A549 (cell line): Measurements from ENCODE around the gene RPP21. TPM values are rescaled to one million over a fixed set of nuclear protein-coding genes. Genes with fewer than 3 reads are reported as not detected.

Experiments used
- polyA plus RNA-seq, 4 experiments: library from polyadenylated mRNA; depleted of rRNA in 3 of 4; stranded (reverse); fragments of >200 nt; fragmentation: RNase III in 1 of 4; extraction: RNeasy Plus Mini Kit Qiagen cat#74134 plus additional on column Dnase treatment in 1 of 4; gene quantifications; 2 replicates in 3 of 4; 3 replicates in 1 of 4; pipeline ENCODE4 v1.2.3, GENCODE V29; 2011 to 2017
- small RNA-seq, 6 experiments: library from RNA; depleted of rRNA; stranded (forward); fragments of <200 nt; gene quantifications; one replicate each; pipeline ENCODE3, GENCODE V24; 2012

Gene RPP21
- polyA plus RNA-seq, 2 of the 4 experiments (the other 2 are of a cell fraction), result 33.6 to 54.8 TPM

Small RNA genes lying within 50 kb of the gene (small RNA-seq; reads per million reads assigned to genes)
- 0 reads per million in 6 experiments for gene HLA-N

Other genes starting within 250 kb of the RPP21 start
- 2.9 and 4.0 TPM in 2 replicates for gene TRIM31, start 232.1 kb upstream of the RPP21 start, polyA plus RNA-seq (2011; rRNA removed)
- 3.1 to 3.3 TPM (median 3.2 TPM) in 3 replicates for gene TRIM31, start 232.1 kb upstream of the RPP21 start, polyA plus RNA-seq (2017; fragmentation: RNase III; extraction: RNeasy Plus Mini Kit Qiagen cat#74134 plus additional on column Dnase treatment)
- 0.05 and 0.07 TPM in 2 replicates for gene TRIM40, start 209.0 kb upstream of the RPP21 start, polyA plus RNA-seq (2011; rRNA removed)
- gene TRIM40, start 209.0 kb upstream of the RPP21 start, polyA plus RNA-seq (2017; fragmentation: RNase III; extraction: RNeasy Plus Mini Kit Qiagen cat#74134 plus additional on column Dnase treatment), result 0.05 TPM in 1 of 3 replicates, not detected in the others
- 0.09 and 0.12 TPM in 2 replicates for gene TRIM10, start 183.9 kb upstream of the RPP21 start, polyA plus RNA-seq (2011; rRNA removed)
- 0.03 TPM in 2 of 3 replicates, not detected in the other for gene TRIM10, start 183.9 kb upstream of the RPP21 start, polyA plus RNA-seq (2017; fragmentation: RNase III; extraction: RNeasy Plus Mini Kit Qiagen cat#74134 plus additional on column Dnase treatment)
- 0.08 and 0.37 TPM in 2 replicates for gene TRIM15, start 181.6 kb upstream of the RPP21 start, polyA plus RNA-seq (2011; rRNA removed)
- 0.04 to 0.09 TPM (median 0.08 TPM) in 3 replicates for gene TRIM15, start 181.6 kb upstream of the RPP21 start, polyA plus RNA-seq (2017; fragmentation: RNase III; extraction: RNeasy Plus Mini Kit Qiagen cat#74134 plus additional on column Dnase treatment)
- gene TRIM26, start 131.8 kb upstream of the RPP21 start, polyA plus RNA-seq (2011; rRNA removed), result 23.3 and 30.4 TPM in 2 replicates
- gene TRIM26, start 131.8 kb upstream of the RPP21 start, polyA plus RNA-seq (2017; fragmentation: RNase III; extraction: RNeasy Plus Mini Kit Qiagen cat#74134 plus additional on column Dnase treatment), result 28.2 to 31.1 TPM (median 30.4 TPM) in 3 replicates
- 5.3 and 7.1 TPM in 2 replicates for gene TRIM39, start 18.2 kb upstream of the RPP21 start, polyA plus RNA-seq (2011; rRNA removed)
- 7.1 to 9.1 TPM (median 8.1 TPM) in 3 replicates for gene TRIM39, start 18.2 kb upstream of the RPP21 start, polyA plus RNA-seq (2017; fragmentation: RNase III; extraction: RNeasy Plus Mini Kit Qiagen cat#74134 plus additional on column Dnase treatment)
- gene HLA-E, start 144.4 kb downstream of the RPP21 start, polyA plus RNA-seq (2011; rRNA removed), result 38.3 and 40.0 TPM in 2 replicates
- 33.6 to 41.7 TPM (median 40.3 TPM) in 3 replicates for gene HLA-E, start 144.4 kb downstream of the RPP21 start, polyA plus RNA-seq (2017; fragmentation: RNase III; extraction: RNeasy Plus Mini Kit Qiagen cat#74134 plus additional on column Dnase treatment)
- gene GNL1, start 211.3 kb downstream of the RPP21 start, polyA plus RNA-seq (2011; rRNA removed), result 18.5 and 25.6 TPM in 2 replicates
- 19.9 to 28.7 TPM (median 27.2 TPM) in 3 replicates for gene GNL1, start 211.3 kb downstream of the RPP21 start, polyA plus RNA-seq (2017; fragmentation: RNase III; extraction: RNeasy Plus Mini Kit Qiagen cat#74134 plus additional on column Dnase treatment)
- gene PRR3, start 212.1 kb downstream of the RPP21 start, polyA plus RNA-seq (2011; rRNA removed), result 24.1 and 29.5 TPM in 2 replicates
- 12.8 to 13.8 TPM (median 12.8 TPM) in 3 replicates for gene PRR3, start 212.1 kb downstream of the RPP21 start, polyA plus RNA-seq (2017; fragmentation: RNase III; extraction: RNeasy Plus Mini Kit Qiagen cat#74134 plus additional on column Dnase treatment)
- 30.2 and 31.0 TPM in 2 replicates for gene ABCF1, start 226.3 kb downstream of the RPP21 start, polyA plus RNA-seq (2011; rRNA removed)
- 71.3 to 73.3 TPM (median 72.0 TPM) in 3 replicates for gene ABCF1, start 226.3 kb downstream of the RPP21 start, polyA plus RNA-seq (2017; fragmentation: RNase III; extraction: RNeasy Plus Mini Kit Qiagen cat#74134 plus additional on column Dnase treatment)